Lower leg skin (tissue), 3 donors: Measurements from ENCODE around the gene TMEM62.
"Not testable (repeated sequence)": the region's sequence is repeated elsewhere in the genome, so short reads cannot be mapped to it uniquely, and the experiment has no call there.

Source experiments
- POLR2A ChIP-seq, 2 donors: fragments of 450-650 bp; IDR thresholded peaks; one replicate each; pipeline ENCODE4 v1.6.1; 2016 to 2017; ENCODE audit warnings: antibody characterized with exemption in 2 of 2, mild to moderate bottlenecking in 1 of 2, moderate library complexity in 1 of 2
- TF ChIP-seq, protein P1 (sequence below), 3 donors: fragments of 450-650 bp; IDR thresholded peaks; one replicate each; pipeline ENCODE4 v1.5.1; 2016; ENCODE audit warnings: antibody characterized with exemption in 3 of 3, mild to moderate bottlenecking in 3 of 3, moderate library complexity in 2 of 3

GRCh38 chr15:43175656-43176309 is 42.4 kb downstream of the TMEM62 start:
- TF ChIP-seq, protein P1, sequence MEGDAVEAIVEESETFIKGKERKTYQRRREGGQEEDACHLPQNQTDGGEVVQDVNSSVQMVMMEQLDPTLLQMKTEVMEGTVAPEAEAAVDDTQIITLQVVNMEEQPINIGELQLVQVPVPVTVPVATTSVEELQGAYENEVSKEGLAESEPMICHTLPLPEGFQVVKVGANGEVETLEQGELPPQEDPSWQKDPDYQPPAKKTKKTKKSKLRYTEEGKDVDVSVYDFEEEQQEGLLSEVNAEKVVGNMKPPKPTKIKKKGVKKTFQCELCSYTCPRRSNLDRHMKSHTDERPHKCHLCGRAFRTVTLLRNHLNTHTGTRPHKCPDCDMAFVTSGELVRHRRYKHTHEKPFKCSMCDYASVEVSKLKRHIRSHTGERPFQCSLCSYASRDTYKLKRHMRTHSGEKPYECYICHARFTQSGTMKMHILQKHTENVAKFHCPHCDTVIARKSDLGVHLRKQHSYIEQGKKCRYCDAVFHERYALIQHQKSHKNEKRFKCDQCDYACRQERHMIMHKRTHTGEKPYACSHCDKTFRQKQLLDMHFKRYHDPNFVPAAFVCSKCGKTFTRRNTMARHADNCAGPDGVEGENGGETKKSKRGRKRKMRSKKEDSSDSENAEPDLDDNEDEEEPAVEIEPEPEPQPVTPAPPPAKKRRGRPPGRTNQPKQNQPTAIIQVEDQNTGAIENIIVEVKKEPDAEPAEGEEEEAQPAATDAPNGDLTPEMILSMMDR (IDR thresholded peaks at IDR 0.05) = not testable (repeated sequence)
- TF ChIP-seq POLR2A (IDR thresholded peaks at IDR 0.05) = not testable (repeated sequence)
